Activated B cell treated with CpG ODN at 0.5 μM for 24 hours (primary cell): Measurements from ENCODE around the gene KLK15. TPM values are rescaled to one million over a fixed set of nuclear protein-coding genes. Genes with fewer than 3 reads are reported as not detected.

Source experiments
- ATAC-seq: fragments of 200-7000 bp; cut with Tn5 transposase; one replicate; pipeline ENCODE4 v1.10.0; 2021; ENCODE audit warnings: low read depth, mild to moderate bottlenecking, moderate library complexity
- CTCF ChIA-PET: fragments of 350-600 bp; sonication (Branson Sonifier 250); formaldehyde crosslinking; loops from one replicate; lab custom pipeline; 2021; ENCODE audit warnings: antibody characterized with exemption; lab: Charles Lee
- POLR2A ChIA-PET: fragments of 350-600 bp; sonication (Branson Sonifier 250); formaldehyde crosslinking; loops from one replicate; lab custom pipeline; 2021; ENCODE audit warnings: antibody characterized with exemption; lab: Charles Lee
- DNase-seq: peaks from one replicate; pipeline ENCODE4 v3.0.0; 2022
- H3K27ac Mint-ChIP-seq: one replicate; pipeline ENCODE4 v1.8.0; 2020; ENCODE audit warnings: mixed read lengths
- H3K27me3 Mint-ChIP-seq: one replicate; pipeline ENCODE4 v1.8.0; 2021; ENCODE audit warnings: mixed read lengths
- H3K36me3 Mint-ChIP-seq: one replicate; pipeline ENCODE4 v1.8.0; 2021; ENCODE audit warnings: low read depth, mixed read lengths
- H3K4me1 Mint-ChIP-seq: one replicate; pipeline ENCODE4 v1.8.0; 2021; ENCODE audit warnings: mixed read lengths
- H3K4me3 Mint-ChIP-seq: one replicate; pipeline ENCODE4 v1.8.0; 2020; ENCODE audit warnings: mild to moderate bottlenecking, mixed read lengths
- H3K9me3 Mint-ChIP-seq: one replicate; pipeline ENCODE4 v1.8.0; 2020; ENCODE audit warnings: mixed read lengths
- intact Hi-C: fragments of 100-400 bp; cut with micrococcal nuclease; formaldehyde crosslinking; loops from one replicate; pipeline ENCODE4 v1.15.1; 2024
- total RNA-seq: library from RNA; stranded (reverse); gene quantifications from 2 replicates; pipeline ENCODE4 v1.2.3, GENCODE V29; 2022
- TF ChIP-seq, protein P1 (sequence below): fragments of 200-600 bp; IDR thresholded peaks from one replicate; pipeline ENCODE4 v1.8.0; 2022; ENCODE audit warnings: antibody characterized with exemption, mild to moderate bottlenecking

Gene KLK15
- total RNA-seq, 1 donor from 2014 or later, result not detected

DNA sequence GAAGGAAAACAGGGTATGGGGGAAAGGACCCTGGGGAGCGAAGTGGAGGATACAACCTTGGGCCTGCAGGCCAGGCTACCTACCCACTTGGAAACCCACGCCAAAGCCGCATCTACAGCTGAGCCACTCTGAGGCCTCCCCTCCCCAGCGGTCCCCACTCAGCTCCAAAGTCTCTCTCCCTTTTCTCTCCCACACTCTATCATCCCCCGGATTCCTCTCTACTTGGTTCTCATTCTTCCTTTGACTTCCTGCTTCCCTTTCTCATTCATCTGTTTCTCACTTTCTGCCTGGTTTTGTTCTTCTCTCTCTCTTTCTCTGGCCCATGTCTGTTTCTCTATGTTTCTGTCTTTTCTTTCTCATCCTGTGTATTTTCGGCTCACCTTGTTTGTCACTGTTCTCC lies 24.0 kb upstream of the KLK15 start:
- no peaks in the 10 kb centered on the region for H3K9me3 Mint-ChIP-seq
- DNase-seq (no peak), ATAC-seq (no peak)
- ChIA-PET CTCF (no interaction called here), POLR2A (interaction anchor here (0.6 kb wide), 1 partner anchor 39 kb away, joined by 3 read pairs; no protein-coding TSS in a partner anchor)
- H3K36me3 Mint-ChIP-seq, result no peaks in the 10 kb centered on the region
- TF ChIP-seq, protein P1, sequence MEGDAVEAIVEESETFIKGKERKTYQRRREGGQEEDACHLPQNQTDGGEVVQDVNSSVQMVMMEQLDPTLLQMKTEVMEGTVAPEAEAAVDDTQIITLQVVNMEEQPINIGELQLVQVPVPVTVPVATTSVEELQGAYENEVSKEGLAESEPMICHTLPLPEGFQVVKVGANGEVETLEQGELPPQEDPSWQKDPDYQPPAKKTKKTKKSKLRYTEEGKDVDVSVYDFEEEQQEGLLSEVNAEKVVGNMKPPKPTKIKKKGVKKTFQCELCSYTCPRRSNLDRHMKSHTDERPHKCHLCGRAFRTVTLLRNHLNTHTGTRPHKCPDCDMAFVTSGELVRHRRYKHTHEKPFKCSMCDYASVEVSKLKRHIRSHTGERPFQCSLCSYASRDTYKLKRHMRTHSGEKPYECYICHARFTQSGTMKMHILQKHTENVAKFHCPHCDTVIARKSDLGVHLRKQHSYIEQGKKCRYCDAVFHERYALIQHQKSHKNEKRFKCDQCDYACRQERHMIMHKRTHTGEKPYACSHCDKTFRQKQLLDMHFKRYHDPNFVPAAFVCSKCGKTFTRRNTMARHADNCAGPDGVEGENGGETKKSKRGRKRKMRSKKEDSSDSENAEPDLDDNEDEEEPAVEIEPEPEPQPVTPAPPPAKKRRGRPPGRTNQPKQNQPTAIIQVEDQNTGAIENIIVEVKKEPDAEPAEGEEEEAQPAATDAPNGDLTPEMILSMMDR, result no peak
- H3K27me3 Mint-ChIP-seq, result peaks cover 50% of the 10 kb centered on the region
- no peak overlapping the region for H3K27ac Mint-ChIP-seq
- no peak overlapping the region for H3K4me3 Mint-ChIP-seq
- intact Hi-C loops, result no loop called here
- no peaks in the 10 kb centered on the region for H3K4me1 Mint-ChIP-seq

DNA sequence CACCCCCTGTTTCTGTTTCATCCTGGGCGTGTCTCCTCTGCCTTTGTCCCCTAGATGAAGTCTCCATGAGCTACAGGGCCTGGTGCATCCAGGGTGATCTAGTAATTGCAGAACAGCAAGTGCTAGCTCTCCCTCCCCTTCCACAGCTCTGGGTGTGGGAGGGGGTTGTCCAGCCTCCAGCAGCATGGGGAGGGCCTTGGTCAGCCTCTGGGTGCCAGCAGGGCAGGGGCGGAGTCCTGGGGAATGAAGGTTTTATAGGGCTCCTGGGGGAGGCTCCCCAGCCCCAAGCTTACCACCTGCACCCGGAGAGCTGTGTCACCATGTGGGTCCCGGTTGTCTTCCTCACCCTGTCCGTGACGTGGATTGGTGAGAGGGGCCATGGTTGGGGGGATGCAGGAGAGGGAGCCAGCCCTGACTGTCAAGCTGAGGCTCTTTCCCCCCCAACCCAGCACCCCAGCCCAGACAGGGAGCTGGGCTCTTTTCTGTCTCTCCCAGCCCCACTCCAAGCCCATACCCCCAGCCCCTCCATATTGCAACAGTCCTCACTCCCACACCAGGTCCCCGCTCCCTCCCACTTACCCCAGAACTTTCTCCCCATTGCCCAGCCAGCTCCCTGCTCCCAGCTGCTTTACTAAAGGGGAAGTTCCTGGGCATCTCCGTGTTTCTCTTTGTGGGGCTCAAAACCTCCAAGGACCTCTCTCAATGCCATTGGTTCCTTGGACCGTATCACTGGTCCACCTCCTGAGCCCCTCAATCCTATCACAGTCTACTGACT lies 21.4 kb upstream of the KLK15 start, which contains the start of gene KLK3:
KLK3 (plus strand) TSS at position 280 of the 775 bp plus-strand sequence; CDS start at position 321, 41 bp downstream.
- ChIA-PET POLR2A (no interaction called here), CTCF (no interaction called here)
- no peaks in the 10 kb centered on the region for H3K9me3 Mint-ChIP-seq
- H3K27ac Mint-ChIP-seq, result no peak within 1 kb of the TSS
- TF ChIP-seq, protein P1, result no peak
- H3K4me1 Mint-ChIP-seq, result no peaks in the 10 kb centered on the region
- ATAC-seq (no peak), DNase-seq (no peak)
- H3K4me3 Mint-ChIP-seq, result no peak within 1 kb of the TSS
- no peaks in the 10 kb centered on the region for H3K36me3 Mint-ChIP-seq
- peaks cover 48% of the 10 kb centered on the region for H3K27me3 Mint-ChIP-seq
- intact Hi-C loops, result no loop called here

DNA sequence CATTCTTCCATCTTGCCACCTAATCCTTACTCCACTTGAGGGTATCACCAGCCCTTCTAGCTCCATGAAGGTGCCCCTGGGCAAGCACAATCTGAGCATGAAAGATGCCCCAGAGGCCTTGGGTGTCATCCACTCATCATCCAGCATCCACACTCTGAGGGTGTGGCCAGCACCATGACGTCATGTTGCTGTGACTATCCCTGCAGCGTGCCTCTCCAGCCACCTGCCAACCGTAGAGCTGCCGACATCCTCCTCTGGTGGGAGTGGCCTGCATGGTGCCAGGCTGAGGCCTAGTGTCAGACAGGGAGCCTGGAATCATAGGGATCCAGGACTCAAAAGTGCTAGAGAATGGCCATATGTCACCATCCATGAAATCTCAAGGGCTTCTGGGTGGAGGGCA lies 18.2 kb upstream of the KLK15 start:
- ChIA-PET POLR2A (no interaction called here), CTCF (no interaction called here)
- no peak for DNase-seq
- TF ChIP-seq, protein P1, result no peak
- Mint-ChIP-seq H3K27me3 (peaks cover 31% of the 10 kb centered on the region), H3K27ac (no peak overlapping the region), H3K4me1 (no peaks in the 10 kb centered on the region), H3K36me3 (no peaks in the 10 kb centered on the region), H3K4me3 (no peak overlapping the region), H3K9me3 (no peaks in the 10 kb centered on the region)
- intact Hi-C loops, result no loop called here
- no peak for ATAC-seq

DNA sequence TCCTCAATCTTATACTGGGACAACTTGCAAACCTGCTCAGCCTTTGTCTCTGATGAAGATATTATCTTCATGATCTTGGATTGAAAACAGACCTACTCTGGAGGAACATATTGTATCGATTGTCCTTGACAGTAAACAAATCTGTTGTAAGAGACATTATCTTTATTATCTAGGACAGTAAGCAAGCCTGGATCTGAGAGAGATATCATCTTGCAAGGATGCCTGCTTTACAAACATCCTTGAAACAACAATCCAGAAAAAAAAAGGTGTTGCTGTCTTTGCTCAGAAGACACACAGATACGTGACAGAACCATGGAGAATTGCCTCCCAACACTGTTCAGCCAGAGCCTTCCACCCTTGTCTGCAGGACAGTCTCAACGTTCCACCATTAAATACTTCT lies 17.4 kb upstream of the KLK15 start:
- DNase-seq (no peak), ATAC-seq (no peak)
- ChIA-PET CTCF (no interaction called here), POLR2A (no interaction called here)
- TF ChIP-seq, protein P1, result no peak
- H3K4me3 Mint-ChIP-seq, result no peak overlapping the region
- no peaks in the 10 kb centered on the region for H3K9me3 Mint-ChIP-seq
- no peaks in the 10 kb centered on the region for H3K4me1 Mint-ChIP-seq
- H3K27ac Mint-ChIP-seq, result no peak overlapping the region
- no peaks in the 10 kb centered on the region for H3K36me3 Mint-ChIP-seq
- peaks cover 25% of the 10 kb centered on the region for H3K27me3 Mint-ChIP-seq
- intact Hi-C loops, result no loop called here

DNA sequence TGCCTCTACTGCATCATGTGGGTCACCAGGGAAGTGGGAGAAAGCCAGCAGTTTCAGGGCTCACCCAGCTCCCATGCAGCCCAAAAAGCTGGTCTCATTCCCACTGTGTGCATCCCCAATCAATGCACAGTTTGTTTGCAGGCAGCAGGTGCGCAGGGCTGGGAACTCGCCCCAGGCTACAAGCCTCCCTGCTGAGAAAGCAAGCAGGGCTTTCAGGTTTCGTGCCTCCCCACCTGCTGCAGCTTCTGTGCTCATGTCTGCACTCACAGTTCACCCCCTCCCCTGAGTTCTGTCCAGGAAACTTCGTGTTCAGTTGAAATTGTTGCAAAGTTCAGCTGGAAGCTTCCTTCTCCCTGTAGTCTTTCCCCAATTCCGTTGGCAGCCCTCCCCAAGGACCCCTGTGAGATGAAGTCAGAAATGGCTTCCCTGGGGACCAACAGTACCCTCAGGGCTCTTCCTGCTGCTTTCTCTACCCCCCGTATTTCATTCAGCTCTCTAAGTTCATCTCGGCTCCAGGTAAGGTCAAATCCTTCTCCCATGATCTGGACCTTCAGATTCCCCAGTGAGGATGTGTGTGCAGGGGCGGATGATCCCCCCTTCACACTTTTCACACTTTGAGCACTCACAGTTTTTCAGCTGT lies 11.0 kb upstream of the KLK15 start:
- no peak for ATAC-seq
- H3K4me1 Mint-ChIP-seq, result no peaks in the 10 kb centered on the region
- peaks cover 7% of the 10 kb centered on the region for H3K27me3 Mint-ChIP-seq
- CTCF ChIA-PET, result no interaction called here
- no peak overlapping the region for H3K4me3 Mint-ChIP-seq
- POLR2A ChIA-PET, result no interaction called here
- DNase-seq, result no peak
- TF ChIP-seq, protein P1, result no peak
- no peaks in the 10 kb centered on the region for H3K36me3 Mint-ChIP-seq
- no peak overlapping the region for H3K27ac Mint-ChIP-seq
- H3K9me3 Mint-ChIP-seq, result peaks cover 19% of the 10 kb centered on the region
- intact Hi-C loops, result no loop called here
